K562 (cell line): ENCODE data around the gene YY1AP1. TPM values are rescaled to one million over a fixed set of nuclear protein-coding genes. Genes with fewer than 3 reads are reported as not detected.
A peak's percentile ranks its signal among the peaks of the same experiment; 100 is the strongest.

Source experiments
- FUS ChIP-seq: fragments of 200-400 bp; formaldehyde crosslinking; optimal IDR thresholded peaks from 2 replicates; pipeline ENCODE3; 2017; ENCODE audit warnings: low read depth, low read length
- KDM5B ChIP-seq: fragments of 200-600 bp; sonication (generic); IDR thresholded peaks from 2 replicates; pipeline ENCODE4 v1.6.1; 2012; ENCODE audit warnings: low read depth, mild to moderate bottlenecking, moderate library complexity, low read length, control low read depth, inconsistent platforms; ENCODE audit not compliant: insufficient replicate concordance
- NR2C1 ChIP-seq, 2 experiments: fragments of 450-650 bp; IDR thresholded peaks; 2 replicates each; pipeline ENCODE4 v1.6.1; 2017; ENCODE audit warnings: mild to moderate bottlenecking in 2 of 2, antibody characterized with exemption in 1 of 2, inconsistent platforms in 1 of 2, missing compliant biosample characterization in 1 of 2, missing genetic modification characterization in 1 of 2
- PHTF2 ChIP-seq: fragments of 250-450 bp; sonication (Bioruptor Pico); IDR thresholded peaks from 2 replicates; pipeline ENCODE4 v1.5.0; 2021; ENCODE audit warnings: mild to moderate bottlenecking
- RBM22 ChIP-seq: fragments of 200-400 bp; formaldehyde crosslinking; IDR thresholded peaks from 2 replicates; pipeline ENCODE4 v1.6.1; 2018; ENCODE audit warnings: low read length, low read depth; ENCODE audit not compliant: poor library complexity, severe bottlenecking
- TARDBP ChIP-seq: fragments of 450-650 bp; IDR thresholded peaks from 2 replicates; pipeline ENCODE4 v1.6.1; 2016
- ZNF121 ChIP-seq: sonication (generic); formaldehyde crosslinking; conservative IDR thresholded peaks from 2 replicates; pipeline ENCODE4 v1.8.0; 2022; ENCODE audit warnings: missing genetic modification reagents
- polyA plus RNA-seq, 8 experiments: library from polyadenylated mRNA; depleted of rRNA in 4 of 8; stranded (reverse) in 5 of 8; unstranded in 3 of 8; fragments of >200 nt; fragmentation: Nextera tagmentation in 2 of 8; fragmentation: Illumina TruSeq in 1 of 8; extraction: Ambion mirVana in 2 of 8; extraction: Trizol in 1 of 8; gene quantifications; 2 replicates each; pipeline versions ENCODE4 v1.2.1 to v1.2.3, GENCODE V29; 2011 to 2014; ENCODE audit warnings: inconsistent platforms in 1 of 8, missing spikeins in 1 of 8
- total RNA-seq, 7 experiments: library from RNA; depleted of rRNA in 6 of 7; stranded (reverse); fragments of >200 nt in 6 of 7; fragmentation: Illumina TruSeq in 2 of 7; extraction: Trizol in 2 of 7; gene quantifications; 2 replicates each; pipeline versions ENCODE4 v1.2.1 to v1.2.3, GENCODE V29; 2011 to 2021; ENCODE audit warnings: low replicate concordance in 1 of 7
- TF ChIP-seq, protein P1 (sequence below): fragments of 450-650 bp; IDR thresholded peaks from 2 replicates; pipeline ENCODE4 v1.6.1; 2017; ENCODE audit warnings: antibody characterized with exemption, mild to moderate bottlenecking
- TF ChIP-seq, protein P2 (sequence below): fragments of 450-650 bp; IDR thresholded peaks from 2 replicates; pipeline ENCODE4 v1.6.1; 2016; ENCODE audit warnings: low read depth, mild to moderate bottlenecking, moderate library complexity
- TF ChIP-seq, protein P3 (sequence below): sonication (generic); formaldehyde crosslinking; IDR thresholded peaks from 2 replicates; pipeline ENCODE4 v1.8.0; 2022; ENCODE audit warnings: missing genetic modification reagents, mild to moderate bottlenecking, borderline replicate concordance
- TF ChIP-seq, protein P4 (sequence below): sonication (generic); formaldehyde crosslinking; IDR thresholded peaks from 2 replicates; pipeline ENCODE4 v1.8.1; 2023; ENCODE audit warnings: mild to moderate bottlenecking, missing genetic modification reagents
- TF ChIP-seq, protein P5 (sequence below): sonication (generic); formaldehyde crosslinking; IDR thresholded peaks from 2 replicates; pipeline ENCODE4 v1.8.0; 2022; ENCODE audit warnings: mild to moderate bottlenecking, missing genetic modification reagents, borderline replicate concordance

YY1AP1 gene
- total and polyA plus RNA-seq, 9 of the 15 experiments (the other 6 are each of a cell fraction or from before 2014, with no cell fraction given): 18.4 to 90.7 (median 42.9) TPM

DNA sequence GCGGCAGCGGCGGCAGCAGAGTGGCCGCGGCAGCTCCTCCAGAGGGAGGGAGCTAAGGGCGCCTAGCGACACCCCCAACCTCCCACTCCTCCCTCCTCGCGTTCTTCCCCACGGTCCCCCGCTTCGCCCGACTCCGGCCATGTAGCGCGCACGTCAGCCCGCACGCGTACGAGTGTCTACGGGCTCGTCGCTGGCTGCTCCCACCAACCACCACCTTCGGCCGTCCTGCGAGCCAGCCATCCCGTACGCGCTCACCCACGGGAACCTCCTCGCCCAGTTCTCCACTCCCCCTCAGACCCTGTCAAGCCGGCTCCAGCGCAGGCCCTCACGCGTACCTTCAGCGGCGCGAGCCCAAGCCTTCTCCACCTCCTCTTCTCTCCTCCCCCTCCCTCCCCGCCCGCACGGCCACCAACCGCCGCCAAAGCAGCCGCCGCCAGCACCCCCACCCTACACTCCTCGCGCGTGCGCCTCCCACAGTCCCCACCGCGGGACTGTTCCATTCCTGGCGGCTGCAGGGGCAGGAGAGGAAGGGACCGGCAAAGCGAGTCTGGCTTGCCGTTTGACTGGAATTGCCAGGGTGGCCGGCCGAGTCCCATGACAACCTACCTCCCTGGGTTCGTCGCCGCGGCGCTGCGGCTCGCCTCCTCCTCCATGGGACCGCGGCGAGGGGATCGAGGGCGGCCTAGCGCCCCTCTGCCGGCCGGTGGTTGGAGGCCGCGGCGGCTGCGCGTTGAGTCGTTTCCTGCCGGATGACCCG, at the start of gene YY1AP1 (continued):
- TF ChIP-seq, protein P1, sequence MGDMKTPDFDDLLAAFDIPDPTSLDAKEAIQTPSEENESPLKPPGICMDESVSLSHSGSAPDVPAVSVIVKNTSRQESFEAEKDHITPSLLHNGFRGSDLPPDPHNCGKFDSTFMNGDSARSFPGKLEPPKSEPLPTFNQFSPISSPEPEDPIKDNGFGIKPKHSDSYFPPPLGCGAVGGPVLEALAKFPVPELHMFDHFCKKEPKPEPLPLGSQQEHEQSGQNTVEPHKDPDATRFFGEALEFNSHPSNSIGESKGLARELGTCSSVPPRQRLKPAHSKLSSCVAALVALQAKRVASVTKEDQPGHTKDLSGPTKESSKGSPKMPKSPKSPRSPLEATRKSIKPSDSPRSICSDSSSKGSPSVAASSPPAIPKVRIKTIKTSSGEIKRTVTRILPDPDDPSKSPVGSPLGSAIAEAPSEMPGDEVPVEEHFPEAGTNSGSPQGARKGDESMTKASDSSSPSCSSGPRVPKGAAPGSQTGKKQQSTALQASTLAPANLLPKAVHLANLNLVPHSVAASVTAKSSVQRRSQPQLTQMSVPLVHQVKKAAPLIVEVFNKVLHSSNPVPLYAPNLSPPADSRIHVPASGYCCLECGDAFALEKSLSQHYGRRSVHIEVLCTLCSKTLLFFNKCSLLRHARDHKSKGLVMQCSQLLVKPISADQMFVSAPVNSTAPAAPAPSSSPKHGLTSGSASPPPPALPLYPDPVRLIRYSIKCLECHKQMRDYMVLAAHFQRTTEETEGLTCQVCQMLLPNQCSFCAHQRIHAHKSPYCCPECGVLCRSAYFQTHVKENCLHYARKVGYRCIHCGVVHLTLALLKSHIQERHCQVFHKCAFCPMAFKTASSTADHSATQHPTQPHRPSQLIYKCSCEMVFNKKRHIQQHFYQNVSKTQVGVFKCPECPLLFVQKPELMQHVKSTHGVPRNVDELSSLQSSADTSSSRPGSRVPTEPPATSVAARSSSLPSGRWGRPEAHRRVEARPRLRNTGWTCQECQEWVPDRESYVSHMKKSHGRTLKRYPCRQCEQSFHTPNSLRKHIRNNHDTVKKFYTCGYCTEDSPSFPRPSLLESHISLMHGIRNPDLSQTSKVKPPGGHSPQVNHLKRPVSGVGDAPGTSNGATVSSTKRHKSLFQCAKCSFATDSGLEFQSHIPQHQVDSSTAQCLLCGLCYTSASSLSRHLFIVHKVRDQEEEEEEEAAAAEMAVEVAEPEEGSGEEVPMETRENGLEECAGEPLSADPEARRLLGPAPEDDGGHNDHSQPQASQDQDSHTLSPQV: no peak
- TF ChIP-seq FUS: no peak
- no peak for TF ChIP-seq PHTF2 (CRISPR knock-in tag)
- TF ChIP-seq, protein P2, sequence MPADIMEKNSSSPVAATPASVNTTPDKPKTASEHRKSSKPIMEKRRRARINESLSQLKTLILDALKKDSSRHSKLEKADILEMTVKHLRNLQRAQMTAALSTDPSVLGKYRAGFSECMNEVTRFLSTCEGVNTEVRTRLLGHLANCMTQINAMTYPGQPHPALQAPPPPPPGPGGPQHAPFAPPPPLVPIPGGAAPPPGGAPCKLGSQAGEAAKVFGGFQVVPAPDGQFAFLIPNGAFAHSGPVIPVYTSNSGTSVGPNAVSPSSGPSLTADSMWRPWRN: 0 out of 2 replicates have a peak, but pooled peaks have one; percentile 47
- no peak for TF ChIP-seq KDM5B
- TF ChIP-seq, protein P3, sequence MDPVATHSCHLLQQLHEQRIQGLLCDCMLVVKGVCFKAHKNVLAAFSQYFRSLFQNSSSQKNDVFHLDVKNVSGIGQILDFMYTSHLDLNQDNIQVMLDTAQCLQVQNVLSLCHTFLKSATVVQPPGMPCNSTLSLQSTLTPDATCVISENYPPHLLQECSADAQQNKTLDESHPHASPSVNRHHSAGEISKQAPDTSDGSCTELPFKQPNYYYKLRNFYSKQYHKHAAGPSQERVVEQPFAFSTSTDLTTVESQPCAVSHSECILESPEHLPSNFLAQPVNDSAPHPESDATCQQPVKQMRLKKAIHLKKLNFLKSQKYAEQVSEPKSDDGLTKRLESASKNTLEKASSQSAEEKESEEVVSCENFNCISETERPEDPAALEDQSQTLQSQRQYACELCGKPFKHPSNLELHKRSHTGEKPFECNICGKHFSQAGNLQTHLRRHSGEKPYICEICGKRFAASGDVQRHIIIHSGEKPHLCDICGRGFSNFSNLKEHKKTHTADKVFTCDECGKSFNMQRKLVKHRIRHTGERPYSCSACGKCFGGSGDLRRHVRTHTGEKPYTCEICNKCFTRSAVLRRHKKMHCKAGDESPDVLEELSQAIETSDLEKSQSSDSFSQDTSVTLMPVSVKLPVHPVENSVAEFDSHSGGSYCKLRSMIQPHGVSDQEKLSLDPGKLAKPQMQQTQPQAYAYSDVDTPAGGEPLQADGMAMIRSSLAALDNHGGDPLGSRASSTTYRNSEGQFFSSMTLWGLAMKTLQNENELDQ (CRISPR knock-in tag): 0 out of 2 replicates have a peak, but pooled peaks have one; percentile 29
- TF ChIP-seq, protein P4, sequence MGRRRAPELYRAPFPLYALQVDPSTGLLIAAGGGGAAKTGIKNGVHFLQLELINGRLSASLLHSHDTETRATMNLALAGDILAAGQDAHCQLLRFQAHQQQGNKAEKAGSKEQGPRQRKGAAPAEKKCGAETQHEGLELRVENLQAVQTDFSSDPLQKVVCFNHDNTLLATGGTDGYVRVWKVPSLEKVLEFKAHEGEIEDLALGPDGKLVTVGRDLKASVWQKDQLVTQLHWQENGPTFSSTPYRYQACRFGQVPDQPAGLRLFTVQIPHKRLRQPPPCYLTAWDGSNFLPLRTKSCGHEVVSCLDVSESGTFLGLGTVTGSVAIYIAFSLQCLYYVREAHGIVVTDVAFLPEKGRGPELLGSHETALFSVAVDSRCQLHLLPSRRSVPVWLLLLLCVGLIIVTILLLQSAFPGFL: no peak
- TF ChIP-seq RBM22: peak; percentile 35
- TF ChIP-seq NR2C1 (IDR thresholded peaks at IDR 0.05): peak; percentile 54; the same call in 1 of the 2 replicates
- TF ChIP-seq NR2C1 (tag; IDR thresholded peaks at IDR 0.05): no peak
- no peak for TF ChIP-seq TARDBP
- TF ChIP-seq, protein P5, sequence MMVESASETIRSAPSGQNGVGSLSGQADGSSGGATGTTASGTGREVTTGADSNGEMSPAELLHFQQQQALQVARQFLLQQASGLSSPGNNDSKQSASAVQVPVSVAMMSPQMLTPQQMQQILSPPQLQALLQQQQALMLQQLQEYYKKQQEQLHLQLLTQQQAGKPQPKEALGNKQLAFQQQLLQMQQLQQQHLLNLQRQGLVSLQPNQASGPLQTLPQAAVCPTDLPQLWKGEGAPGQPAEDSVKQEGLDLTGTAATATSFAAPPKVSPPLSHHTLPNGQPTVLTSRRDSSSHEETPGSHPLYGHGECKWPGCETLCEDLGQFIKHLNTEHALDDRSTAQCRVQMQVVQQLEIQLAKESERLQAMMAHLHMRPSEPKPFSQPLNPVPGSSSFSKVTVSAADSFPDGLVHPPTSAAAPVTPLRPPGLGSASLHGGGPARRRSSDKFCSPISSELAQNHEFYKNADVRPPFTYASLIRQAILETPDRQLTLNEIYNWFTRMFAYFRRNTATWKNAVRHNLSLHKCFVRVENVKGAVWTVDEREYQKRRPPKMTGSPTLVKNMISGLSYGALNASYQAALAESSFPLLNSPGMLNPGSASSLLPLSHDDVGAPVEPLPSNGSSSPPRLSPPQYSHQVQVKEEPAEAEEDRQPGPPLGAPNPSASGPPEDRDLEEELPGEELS: no peak; the same call in 1 of the 2 replicates
- TF ChIP-seq ZNF121 (CRISPR knock-in tag): no peak
